Gastrocnemius medialis (tissue), 4 donors: ENCODE data around the gene PBX1.

Experiments
- CTCF ChIP-seq, 5 experiments: fragments of 450-650 bp in 3 of 5; fragments of 200-600 bp in 2 of 5; sonication (generic) in 2 of 5; IDR thresholded peaks in 4 of 5; conservative IDR thresholded peaks in 1 of 5; 1 replicate in 4 of 5; 2 replicates in 1 of 5; pipeline ENCODE4 v1.5.1; 2016 to 2019; ENCODE audit warnings: antibody characterized with exemption in 5 of 5, mild to moderate bottlenecking in 3 of 5, moderate library complexity in 3 of 5
- POLR2A ChIP-seq, 2 donors: fragments of 450-650 bp; IDR thresholded peaks; one replicate each; pipeline ENCODE4 v1.6.1; 2017; ENCODE audit warnings: antibody characterized with exemption in 2 of 2, mild to moderate bottlenecking in 2 of 2, moderate library complexity in 2 of 2

- TF ChIP-seq CTCF (IDR thresholded peaks at IDR 0.05 in 4 of 5, conservative IDR thresholded peaks at IDR 0.05 in 1 of 5) = no peak
- TF ChIP-seq POLR2A (IDR thresholded peaks at IDR 0.05) = peak in 1 of 2 donors; percentile 11
These were observed 71.8 kb downstream of the PBX1 start for GRCh38 chr1:164630626-164631396.
